ENCODE results near the gene OMP.

GRCh38 chr11:77068457-77069335 lies 33.9 kb upstream of the OMP start:
- TF ChIP-seq CTCF (conservative IDR thresholded peaks at IDR 0.05) (no peak), EZH2 (IDR thresholded peaks at IDR 0.05; ENCODE audit: low read depth) (no peak)

All from PC-9 (cell line).